NCI-H2107 treated with DMSO at 0.1 percent for 48 hours (cell line): Measurements from ENCODE around the gene ASNS.
"Not testable (repeated sequence)": the region's sequence is repeated elsewhere in the genome, so short reads cannot be mapped to it uniquely, and the experiment has no call there.

Experiments used
- DNase-seq: peaks from one replicate; lab custom pipeline; 2025; ENCODE audit not compliant: unreplicated experiment; lab: John Stamatoyannopoulos, UW

The ASNS gene, protein sequence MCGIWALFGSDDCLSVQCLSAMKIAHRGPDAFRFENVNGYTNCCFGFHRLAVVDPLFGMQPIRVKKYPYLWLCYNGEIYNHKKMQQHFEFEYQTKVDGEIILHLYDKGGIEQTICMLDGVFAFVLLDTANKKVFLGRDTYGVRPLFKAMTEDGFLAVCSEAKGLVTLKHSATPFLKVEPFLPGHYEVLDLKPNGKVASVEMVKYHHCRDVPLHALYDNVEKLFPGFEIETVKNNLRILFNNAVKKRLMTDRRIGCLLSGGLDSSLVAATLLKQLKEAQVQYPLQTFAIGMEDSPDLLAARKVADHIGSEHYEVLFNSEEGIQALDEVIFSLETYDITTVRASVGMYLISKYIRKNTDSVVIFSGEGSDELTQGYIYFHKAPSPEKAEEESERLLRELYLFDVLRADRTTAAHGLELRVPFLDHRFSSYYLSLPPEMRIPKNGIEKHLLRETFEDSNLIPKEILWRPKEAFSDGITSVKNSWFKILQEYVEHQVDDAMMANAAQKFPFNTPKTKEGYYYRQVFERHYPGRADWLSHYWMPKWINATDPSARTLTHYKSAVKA

DNA sequence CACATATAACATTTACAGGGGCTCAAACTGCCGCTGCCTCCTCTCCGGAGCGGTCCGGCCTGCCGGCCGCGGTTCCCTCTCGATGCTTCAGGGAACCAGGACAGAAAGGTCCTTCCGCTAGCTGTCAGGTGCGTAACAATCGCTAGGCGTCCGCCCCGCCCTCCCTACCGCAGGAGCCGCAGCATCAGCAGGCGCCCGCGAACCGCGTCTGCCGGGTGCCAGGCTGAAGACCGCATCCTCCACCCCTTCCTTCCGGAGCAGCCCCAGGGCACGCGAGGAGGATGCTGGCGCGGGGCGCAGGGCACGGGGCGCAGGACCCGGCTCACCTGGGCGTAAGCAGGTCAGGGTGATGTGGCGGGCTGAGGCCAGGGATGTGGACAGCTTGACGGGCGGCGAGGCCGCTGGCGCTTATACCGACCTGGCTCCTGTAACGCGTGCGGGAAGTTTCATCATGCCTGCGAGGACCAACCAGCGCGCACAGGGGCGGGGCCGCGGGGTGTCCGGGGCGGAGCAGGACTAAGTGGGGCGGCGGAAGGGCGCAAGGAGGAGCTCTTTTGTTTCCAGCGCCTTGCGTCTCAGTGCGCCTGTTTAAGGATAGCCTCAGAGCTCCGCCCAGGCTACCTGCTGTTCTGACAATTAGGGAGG is at the start of gene ASNS:
ASNS (minus strand) TSS at position 384 of the 645 bp plus-strand sequence. CDS start 3,252 bp downstream, outside the sequence.
- DNase-seq, result peak; percentile 92

DNA sequence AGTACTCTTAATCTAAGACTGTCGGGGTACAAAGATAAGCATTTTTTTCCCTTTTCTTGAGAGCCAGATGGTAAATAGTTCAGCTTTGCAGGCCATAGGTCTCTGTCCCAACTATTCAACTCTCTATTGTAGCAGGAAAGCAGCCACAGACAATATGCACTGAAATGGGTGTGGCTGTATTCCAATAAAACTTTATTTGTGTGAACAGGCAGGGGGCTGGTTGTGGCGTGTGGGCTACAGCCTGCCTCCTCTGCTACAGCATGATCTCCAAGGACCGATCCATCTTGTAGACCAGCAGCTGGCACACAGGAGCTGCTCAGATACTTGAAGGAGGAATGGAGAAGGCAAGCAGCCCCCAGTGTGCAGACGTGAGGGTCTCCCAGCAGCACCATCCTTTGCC is 49.0 kb upstream of the ASNS start:
- DNase-seq, result not testable (repeated sequence)

DNA sequence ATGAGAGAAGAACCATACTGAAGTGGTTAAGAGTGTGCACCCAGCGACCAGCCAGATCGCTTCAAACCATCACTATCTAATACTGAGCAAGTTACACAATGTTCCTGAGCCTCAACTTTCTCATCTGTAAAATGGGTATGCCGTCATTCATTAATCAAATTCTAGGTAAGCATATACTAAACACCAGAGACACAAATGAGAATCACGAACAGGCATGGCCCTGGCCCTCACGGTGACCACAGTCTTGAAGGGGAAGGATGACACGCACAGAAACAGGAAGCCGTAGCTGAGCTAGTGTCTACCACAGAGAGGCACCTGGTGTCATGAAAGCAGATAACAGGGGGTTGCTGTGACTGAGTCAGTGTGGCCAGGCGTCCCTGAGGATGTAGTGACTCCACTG is 43.1 kb upstream of the ASNS start:
- not testable (repeated sequence) for DNase-seq

DNA sequence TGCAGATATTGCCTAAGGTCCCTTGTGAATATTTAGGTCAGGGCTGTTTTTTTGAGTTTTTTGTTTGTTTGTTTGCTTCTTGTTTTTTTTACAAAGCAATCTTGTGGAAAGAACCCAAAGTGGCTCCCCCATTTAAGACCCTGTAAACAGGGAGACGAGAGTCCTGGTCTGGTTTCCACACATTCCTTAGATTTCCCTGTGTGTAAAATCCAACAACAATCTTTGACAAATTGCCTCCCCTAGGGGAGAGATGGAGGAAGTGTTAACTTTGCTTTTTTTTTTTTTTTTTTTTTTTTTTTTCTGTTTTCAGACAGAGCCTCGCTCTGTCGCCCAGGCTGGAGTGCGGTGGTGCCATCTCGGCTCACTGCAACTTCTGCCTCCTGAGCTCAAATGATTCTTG is 40.1 kb upstream of the ASNS start:
- not testable (repeated sequence) for DNase-seq

DNA sequence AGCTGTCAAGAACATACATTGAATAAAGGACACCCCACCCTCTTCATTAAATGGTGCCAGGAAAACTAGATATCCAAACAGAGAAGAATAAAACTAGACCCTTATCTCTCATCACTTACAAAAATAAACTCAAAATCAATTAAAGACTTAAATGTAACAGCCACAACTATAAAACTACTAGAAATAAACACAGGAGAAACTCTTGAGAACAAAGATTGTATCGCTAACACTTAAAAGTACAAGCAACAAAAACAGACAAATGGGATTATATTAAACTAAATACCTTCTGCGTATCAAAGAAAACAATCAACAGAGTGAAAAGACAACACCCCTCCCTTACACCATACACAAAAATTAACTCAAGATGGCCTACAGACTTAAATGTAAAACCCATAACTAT is 24.7 kb upstream of the ASNS start:
- not testable (repeated sequence) for DNase-seq

DNA sequence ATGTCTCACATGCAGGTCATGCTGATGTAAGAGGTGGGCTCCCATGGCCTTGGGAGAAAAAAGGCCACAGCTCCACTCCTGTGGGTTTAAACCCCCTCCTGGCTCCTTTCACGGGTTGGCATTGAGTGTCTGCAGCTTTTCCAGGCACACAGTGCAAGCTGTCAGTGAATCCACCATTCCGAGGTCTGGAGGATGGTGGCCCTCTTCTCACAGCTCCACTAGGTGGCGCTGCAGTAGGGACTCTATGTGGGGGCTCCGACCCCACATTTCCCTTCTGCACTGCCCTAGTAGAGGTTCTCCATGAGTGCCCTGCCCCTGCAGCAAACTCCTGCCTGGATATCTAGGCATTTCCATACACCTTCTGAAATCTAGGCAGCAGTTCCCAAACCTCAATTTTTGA is 19.5 kb upstream of the ASNS start:
- DNase-seq, result not testable (repeated sequence)

DNA sequence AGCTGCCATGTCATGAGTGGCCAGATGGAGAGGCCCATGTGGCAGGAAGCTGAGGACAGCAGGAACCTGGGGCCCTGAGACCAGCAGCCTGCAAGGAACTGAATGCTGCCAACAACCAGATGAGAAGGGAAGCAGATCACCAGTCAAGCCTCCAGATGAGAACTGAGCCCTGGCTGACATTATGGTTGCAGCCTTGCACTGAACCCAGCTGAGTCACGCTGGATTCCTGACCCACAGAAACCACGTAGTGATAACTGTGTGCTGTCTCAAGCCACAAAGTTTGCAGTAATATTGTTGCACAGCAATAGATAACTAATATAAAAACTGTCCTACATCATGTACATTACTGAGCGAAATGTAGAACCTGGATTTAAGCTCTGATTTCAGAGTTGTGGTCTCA is 7.3 kb upstream of the ASNS start:
- not testable (repeated sequence) for DNase-seq

DNA sequence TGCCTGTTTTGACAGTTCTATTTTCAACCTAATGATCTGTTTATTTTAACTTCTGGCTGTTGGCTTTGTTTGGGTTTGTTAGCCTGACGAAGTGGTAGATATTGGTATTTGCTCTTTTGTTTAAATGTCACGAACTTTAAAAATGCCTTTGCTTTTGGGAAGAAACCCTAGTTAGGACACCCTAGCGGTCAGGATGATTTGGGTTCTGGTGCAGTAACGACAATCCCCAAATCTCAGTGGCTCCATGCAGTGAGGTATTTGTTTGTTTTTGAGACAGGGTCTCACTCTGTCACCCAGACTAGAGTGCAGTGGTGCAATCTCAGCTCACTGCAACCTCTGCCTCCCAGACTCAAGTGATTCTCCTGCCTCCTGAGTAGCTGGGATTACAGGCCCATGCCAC is 2.7 kb upstream of the ASNS start:
- not testable (repeated sequence) for DNase-seq

DNA sequence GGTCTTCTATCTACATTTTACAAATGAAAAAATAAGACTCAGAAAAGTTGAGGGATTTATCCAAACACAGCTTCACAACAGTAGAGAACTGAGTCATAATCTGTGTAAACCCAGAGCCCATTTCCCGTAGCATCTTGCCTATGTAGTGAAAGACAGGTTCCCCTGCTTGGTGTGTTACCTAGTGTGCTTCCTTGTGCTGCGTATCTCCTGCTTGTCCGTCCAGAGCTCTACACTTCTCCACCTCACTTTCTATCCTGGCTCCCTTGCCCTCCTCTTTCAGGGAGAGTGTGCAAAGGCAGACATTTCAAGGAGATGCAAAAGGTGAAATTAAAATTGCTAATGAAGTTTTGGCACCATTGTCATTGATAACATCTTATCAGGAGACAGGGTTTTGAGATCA is 1.4 kb upstream of the ASNS start:
- no peak for DNase-seq

DNA sequence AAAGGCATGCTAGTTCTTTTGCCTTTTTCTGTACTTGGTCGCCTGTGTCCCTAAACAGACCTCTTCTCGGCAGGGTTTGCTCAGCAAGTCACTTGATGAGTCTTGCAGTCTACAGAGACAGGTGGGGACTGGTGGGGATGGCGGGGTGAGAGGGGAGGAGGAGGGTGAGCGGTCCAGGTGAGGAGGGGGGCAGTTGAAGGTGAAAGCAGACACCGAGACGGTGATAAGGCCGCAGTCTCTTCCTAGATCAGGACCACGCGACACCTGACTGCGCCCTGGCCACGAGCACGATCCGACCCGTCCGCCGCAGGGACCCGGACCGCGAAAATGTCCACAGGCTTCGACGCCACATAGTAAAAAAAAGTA is 566 bp downstream of the ASNS start:
- DNase-seq, result peak; percentile 75

DNA sequence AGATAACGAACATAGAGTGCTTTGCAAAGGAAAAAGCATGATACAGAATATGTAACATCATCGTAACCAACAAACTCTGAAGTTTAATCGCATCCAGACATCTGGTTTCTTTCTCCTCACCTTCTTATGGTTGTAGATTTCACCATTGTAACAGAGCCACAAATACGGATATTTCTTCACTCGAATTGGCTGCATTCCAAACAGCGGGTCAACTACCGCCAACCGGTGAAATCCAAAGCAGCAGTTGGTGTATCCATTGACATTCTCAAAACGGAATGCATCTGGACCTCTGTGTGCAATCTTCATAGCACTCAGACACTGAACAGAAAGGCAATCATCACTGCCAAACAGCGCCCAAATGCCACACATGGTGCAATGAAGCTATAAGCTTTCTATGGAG is 3.4 kb downstream of the ASNS start:
- DNase-seq, result no peak

DNA sequence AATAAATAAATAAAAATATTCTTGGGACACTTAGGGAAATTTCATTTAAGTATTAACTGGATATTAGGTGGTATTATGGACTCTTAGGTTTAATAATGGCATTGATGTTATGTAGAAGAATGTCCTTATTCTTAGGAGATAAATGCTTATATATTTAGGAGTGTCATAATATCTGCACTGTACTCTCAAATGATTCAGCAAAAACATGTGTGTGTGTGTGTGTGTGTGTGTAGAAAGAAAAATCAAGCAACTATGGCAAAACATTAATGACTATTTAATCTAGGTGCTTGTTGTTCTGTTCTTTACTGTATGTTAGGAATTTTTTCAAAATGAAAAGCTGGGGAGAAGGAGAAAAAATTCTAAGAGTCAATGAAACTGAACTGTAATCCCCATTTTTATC is 3.9 kb downstream of the ASNS start:
- no peak for DNase-seq

DNA sequence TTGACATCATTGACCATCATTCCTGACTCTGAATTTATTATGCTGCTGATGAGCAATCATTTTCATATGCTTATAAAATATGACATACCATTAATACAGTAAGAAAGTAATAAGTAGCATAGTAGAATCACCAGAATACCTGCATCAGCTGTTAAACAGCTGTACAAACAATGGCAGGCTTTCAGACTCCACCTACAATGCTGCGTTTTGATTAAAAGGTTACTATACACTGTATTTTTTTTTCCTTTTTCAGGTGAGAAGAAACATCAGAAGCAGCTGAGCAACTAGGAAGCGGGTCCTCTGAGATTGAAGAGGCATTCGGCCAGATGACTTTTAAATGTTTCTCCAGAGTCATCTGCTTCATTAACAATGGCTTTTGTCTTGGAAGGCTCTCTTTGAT is 7.1 kb downstream of the ASNS start:
- DNase-seq, result no peak

DNA sequence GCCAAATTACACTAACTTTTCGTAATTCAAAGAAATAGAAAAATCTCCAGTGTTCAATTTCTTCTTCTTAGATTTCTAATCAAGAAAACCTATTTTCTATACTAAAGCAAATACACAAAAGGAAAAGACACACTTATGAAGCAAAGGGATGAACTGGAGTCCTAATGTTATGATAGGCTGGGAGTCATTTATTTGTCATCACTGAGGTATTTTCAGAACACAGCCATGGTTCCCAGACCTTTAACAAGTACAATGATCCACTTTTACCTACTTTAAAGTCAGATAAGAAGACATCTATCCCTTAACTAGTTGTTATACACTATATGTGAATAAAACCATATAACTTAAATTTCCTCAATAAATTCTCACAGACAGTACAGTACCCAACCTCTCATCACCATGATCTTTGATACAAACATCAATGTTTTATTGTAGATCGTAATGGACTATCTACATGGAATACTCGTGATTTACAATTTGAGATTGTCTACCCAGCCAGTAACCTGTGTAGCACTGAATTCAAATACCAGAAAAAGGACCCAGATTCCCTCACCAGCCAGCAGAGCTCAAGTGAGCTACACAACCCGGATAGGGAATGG is 12.5 kb downstream of the ASNS start:
- no peak for DNase-seq

DNA sequence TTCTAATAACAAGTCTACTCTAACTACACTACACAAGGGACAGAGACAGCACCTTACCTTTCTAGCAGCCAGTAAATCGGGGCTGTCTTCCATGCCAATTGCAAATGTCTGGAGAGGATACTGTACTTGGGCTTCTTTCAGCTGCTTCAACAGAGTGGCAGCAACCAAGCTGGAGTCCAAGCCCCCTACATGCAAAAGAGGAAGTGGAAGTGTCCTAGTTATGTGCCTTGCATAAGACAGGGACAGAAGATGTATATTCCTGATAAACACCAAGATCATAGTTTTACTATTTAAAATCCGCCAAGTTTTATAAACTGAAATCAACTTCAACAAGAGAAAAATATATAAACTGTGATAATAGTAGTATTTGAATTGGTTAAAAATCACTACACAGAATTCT is 14.0 kb downstream of the ASNS start:
- no peak for DNase-seq

DNA sequence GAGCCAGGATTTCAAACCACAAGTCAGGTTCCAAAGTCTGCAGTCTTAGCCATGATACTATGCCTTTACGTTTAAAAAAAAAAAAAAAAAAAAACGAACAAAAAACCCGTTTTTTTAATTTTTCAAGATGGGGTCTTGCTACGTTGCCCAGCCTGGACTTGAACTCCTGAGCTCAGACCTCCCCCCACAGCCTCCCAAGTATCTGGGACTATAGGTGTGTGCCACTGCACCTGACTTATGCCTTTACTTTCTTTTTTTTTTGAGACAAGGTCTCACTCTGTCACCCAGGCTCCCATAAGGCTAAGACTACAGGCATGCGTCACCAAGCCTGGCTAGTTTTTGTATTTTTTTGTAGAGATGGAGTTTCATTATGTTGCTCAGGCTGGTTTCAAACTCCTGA is 14.7 kb downstream of the ASNS start:
- no peak for DNase-seq

DNA sequence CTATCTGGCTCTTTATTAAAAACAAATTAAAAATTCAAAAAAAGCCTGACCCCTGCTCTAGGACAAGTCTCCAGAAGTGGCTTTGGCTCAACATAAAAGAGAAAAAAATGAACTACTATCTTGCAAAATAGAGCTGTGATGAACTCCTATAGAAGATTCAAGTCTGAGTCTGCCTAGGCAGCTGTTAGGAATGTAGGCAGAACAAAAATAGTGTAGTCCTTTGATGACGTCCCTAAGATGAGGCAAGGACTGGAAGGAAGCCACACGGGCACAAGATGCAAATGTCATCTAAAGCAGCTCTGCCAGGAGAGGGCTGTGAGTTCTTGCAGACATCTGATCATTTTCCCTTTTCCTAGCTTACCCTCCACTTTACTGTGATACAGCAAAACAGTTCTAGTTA is 20.5 kb downstream of the ASNS start:
- no peak for DNase-seq

DNA sequence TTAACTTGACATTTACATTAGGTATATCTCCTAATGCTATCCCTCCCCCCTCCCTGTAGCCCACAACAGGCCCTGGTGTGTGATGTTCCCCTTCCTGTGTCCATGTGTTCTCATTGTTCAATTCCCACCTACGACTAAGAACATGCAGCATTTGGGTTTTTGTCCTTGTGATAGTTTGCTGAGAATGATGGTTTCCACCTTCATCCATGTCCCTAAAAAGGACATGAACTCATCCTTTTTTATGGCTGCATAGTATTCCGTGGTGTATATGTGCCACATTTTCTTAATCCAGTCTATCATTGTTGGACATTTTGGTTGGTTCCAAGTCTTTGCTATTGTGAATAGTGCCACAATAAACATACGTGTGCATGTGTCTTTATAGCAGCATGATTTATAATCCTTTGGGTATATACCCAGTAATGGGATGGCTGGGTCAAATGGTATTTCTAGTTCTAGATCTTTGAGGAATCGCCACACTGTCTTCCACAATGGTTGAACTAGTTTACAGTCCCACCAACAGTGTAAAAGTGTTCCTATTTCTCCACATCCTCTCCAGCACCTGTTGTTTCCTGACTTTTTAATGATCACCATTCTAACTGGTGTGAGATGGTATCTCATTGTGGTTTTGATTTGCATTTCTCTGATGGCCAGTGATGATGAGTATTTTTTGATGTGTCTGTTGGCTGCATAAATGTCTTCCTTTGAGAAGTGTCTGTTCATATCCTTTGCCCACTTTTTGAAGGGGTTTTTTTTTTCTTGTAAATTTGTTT is 21.8 kb downstream of the ASNS start:
- not testable (repeated sequence) for DNase-seq

DNA sequence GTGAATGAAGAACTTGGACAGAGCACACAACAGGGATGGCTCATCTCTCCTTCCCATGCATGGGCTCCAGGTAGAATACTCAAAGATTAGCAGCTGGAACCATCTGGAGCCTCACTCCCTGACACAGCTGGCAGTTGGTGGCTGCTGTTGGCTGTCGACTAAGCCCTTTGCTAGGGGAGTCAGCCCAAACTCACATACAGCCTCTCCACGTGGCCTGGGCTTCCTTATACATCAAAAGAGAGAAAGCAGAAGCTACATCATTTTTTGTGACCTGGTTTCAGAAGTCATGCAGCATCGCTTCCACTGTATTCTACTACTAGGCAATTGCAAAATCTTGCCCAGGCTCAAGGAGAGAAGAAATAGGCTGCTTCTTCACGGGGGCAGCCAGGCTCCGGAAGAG is 24.4 kb downstream of the ASNS start:
- DNase-seq, result no peak

DNA sequence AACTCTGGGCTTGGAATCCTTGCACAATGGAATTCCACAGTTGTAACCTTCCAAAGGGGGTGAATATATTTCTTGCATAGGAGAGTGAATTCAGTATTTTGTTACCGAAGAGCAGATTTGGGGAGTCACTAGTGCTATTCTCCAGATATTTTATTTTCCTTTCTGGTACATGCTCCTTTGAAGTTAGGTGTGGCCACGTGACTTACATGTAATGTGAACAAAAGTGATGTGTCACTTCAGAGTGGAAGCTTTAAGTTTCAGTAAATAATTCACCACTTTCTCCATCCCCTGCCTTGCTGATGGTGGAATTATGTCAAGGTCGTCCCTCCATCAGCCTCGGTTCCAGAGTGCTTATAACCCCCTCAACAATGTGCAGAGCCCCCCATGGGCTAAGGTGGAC is 25.3 kb downstream of the ASNS start:
- no peak for DNase-seq

DNA sequence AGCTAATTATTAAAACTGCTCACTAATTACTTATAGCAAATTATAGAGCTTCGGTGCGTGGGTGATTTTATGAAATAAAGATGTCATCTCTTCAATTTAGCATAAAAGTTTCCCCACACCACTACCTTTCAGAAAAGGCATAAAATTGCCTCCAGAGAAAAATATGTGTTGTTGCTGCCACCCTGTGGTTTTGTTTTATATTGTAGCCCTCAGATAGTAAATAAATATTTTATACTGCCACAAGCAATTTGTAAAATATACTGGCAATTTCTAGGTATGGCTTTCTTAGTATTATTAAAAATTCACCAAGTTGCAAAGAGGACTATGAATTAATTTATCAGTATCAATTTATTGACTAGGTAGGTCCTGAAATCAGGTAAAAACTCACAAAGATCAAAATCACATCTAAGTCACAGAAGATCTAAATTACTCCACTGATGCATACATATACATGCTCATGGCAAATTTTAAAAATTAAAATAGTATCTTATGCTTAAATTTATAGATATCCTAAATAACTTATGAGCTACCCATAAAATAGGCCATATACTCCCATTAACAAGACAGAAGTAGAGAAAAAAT is 26.5 kb downstream of the ASNS start:
- DNase-seq, result peak; percentile 53
